CD4-positive, alpha-beta T cell treated with Interleukin-4 for 4 hours (primary cell): Measurements from ENCODE around the gene HEATR5B.
"Not testable (repeated sequence)": the region's sequence is repeated elsewhere in the genome, so short reads cannot be mapped to it uniquely, and the experiment has no call there.

Source experiments
- DNase-seq: peaks from one replicate; pipeline ENCODE4 v3.0.0-alpha.2; 2020

HEATR5B gene

DNA sequence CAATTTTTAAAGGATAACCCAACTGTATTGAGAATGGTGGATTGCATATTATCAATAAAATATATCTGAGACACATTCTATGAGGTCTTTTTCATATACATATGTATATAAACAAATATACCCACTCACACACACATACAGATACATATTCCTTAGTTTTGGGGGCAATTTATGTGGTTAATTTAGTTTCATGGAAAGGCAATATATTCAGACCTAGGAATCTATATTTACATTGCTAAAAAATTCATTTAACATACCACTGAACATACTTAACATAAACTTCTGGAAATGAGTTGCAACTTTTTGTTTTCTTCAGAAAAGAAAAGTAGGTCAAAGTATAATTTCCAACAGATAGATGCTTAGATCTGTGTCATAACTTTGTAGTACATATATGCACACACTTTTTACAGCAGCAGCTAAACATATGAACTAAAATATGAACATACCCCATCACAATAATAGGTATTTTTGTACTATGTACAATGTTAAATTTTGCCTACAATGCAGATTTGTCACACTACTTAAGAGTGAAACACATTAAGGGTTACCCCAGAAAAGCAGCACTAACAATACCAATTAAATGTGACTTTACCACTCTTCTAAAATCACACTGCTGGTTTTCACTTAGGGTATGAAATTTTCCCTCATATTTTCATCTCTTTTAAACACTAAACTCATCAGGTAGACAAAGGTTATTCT lies 23.0 kb downstream of the HEATR5B start:
- DNase-seq = no peak

DNA sequence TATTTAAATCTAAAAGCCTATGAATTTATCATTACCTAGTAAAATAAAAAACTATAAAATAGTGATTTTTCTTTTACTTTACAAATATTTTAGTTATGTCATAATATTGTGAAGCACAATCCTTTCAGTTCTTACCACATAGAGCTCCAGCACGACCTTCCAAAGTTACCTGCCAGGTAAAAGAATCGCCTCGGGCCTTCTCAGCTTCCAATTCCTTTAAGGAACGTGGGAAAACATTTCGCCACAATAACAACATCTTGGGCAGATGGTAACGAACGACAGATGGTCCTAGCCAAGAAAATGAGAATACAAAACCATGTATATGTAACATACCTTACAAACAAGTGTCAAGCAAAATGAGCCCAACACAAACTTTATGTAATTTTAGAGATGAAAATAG lies 23.7 kb downstream of the HEATR5B start:
- no peak for DNase-seq

DNA sequence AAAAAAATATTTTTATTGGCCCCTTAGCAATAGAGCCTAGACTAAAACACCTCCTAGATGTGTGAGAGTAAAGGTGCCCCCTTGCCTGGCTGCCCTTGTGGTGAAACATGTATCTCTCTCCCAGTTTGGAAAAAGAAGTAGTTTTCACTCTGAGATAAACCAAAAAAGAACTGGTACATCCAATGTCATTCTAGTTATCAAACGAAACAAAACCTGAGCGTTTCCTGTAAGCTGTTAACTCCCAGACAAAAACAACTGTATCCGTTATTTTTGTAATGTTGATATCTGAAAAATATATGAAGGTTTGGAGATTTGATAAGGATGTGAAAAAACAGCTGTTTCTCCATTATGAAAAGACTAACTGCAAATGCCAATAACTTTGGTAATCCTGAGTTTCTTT lies 24.3 kb downstream of the HEATR5B start:
- no peak for DNase-seq

DNA sequence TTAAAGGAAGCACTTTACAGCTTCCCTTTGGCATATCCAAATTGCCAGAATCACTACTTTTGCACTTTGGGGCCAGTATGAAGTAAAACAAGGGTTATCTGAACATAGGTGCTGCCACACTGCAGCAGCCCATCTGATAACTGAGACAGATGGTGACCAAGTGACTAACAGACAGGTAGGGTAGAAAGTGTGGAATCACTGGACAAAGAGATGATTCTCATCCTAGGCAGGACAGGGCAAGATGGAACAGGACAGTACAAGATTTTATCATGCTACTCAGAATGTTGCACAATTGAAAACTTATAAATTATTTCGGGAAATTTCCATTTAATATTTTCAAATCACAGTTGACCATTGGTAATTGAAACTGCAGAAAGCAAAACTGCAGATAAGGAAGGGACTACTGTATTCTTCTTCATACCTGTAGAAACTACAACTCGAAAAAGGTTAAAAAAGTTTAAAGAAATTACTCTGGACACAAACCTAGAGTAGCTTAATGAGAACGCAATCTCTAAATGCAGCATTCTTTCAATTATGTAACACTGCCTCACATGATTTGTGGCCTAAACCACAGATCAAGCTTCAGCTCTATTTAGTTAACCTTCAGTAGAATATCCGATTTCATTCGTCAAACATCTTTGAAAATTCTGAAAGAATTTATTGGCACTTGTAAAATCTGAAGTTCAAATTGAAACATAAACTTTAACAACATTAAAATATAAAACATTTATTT lies 31.4 kb downstream of the HEATR5B start:
- no peak for DNase-seq

DNA sequence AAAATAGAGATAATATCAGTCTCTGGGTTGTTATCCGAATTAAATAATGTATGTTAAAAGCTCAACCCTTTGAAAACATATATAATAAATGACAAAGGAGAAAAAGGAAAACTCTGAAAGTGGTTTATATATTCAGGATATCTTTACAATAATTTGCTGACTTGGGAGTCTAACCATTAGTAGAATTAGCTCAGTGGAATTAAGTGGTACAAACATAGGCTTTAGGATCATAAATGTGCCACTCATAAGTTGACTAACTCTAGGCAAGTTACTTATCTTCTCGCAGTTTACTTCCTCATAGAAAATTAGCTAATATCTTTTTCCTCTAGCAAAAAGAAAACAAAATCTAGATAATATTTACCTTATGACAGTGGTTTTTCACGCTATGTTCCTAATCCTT lies 44.6 kb downstream of the HEATR5B start:
- no peak for DNase-seq

DNA sequence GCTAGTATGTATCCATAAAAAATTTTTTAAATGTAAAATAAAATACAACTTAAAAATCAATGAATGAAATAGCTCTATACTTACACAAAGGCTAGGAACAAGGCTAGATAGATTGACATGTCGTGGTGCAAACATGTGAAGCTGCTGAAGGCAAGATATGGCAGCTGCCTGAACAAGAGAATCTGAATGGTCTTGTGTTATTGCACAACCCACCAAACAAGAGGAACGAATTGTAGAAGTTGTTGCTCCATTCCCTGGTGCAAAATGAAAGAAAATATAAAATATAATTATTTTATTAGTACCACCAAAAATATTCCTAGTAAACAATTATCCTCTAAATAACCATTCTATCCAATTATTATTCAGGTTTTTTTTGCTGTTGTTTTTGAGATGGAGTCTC lies 46.4 kb downstream of the HEATR5B start:
- no peak for DNase-seq

DNA sequence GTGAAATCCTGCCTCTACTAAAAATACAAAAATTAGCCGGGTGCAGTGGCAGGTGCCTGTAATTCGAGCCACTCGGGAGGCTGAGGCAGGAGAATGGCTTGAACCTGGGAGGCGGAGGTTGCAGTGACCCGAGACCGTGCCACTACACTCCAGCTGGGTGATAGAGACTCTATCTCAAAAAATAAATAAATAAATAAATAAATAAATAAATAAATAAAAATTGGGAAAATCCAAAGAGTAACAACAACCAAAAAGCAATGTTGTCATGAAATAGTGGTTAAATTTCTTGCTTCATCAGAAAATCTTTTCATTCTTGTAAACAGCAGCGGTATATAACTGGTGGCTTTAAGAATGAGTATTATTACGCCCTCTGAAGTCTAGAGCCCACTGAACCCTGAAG lies 54.4 kb downstream of the HEATR5B start:
- DNase-seq = no peak

DNA sequence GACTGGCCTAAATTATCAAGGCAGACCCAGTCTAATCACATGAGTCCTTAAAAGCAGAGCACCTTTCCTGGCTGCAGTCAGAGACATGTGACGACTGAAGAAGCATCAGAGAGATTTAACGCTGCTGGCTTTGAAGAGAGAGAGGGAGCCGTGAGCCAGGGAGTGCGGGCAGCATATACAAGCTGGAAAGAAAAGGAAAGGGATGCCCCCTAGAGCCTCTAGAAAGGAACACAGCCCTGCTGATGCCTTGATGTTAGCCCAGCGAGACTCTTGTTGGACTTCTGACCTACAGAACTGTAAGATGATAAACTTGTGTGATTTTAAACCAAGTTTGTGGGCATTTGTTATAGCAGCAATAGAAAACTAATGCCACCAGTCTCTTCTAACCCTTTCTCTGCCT lies 58.1 kb downstream of the HEATR5B start:
- no peak for DNase-seq

DNA sequence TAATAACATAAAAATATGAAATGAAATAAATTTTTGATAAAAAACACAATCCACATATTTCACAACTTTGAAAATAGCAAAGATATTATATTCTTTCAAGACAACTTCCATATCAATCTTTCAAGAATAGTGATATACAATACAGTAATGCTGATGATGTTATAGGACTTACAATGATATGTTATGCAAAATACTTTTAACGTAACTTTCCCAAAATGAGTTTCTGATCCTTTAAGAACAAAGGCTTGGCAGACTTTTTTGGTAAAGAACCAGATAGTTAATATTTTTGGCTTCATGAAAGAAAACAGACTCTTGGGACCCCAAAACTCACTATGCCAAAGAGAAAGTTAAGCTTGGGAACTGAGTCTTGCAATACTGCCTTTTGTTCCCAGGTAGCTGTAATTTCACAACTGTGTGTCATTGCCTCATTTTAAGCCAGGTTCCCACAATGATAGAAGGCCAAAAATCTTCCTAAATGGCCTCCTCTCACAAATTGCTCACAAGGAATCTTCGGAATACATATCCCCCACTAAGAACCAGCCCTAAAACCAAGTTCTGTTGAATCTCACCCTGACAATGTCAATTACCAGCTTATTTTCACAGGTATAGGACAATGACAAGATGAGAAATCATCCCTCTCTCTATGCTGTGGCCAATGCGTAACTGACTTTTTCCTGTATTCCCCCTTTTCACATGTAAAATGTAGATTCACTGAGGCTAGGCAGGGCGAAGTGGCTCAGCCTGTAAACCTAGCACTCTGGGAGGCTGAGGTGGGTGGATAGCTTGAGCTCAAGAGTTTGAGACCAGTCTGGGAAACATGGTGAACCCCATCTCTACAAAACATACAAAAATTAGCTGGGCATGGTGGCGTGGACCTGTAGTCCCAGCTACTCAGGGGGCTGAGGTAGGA lies 63.0 kb downstream of the HEATR5B start:
- DNase-seq = no peak

DNA sequence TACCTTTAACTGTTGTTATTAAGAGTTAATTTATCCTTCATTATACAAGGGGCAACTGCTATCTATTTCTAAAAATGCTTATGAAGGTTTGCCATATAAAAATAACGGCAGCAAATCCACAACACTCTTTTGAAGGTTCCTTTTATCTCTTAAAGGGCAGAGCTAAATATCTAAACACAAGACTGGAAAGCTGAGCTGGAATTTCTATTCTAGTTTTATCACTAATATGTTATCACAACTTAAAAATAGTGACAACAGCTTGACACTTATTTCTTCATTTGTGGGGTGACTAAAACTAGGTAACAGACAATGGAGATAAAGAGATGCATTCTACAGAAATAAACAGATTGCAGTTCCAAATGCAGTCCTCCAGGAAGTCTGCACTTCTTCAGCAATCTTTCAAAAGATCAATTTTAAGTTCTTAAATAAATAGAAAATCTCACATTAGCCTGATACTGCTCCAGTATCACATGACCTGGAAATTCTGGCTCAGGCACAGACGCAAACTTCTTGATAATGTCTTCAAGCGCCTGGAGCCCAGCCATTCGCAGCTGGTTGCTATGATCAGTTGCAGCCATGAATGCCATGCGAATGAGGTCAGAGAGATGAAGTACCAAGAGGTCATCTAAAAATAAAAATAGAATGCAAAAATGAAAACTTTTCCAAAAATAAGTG lies 63.8 kb downstream of the HEATR5B start:
- no peak for DNase-seq

DNA sequence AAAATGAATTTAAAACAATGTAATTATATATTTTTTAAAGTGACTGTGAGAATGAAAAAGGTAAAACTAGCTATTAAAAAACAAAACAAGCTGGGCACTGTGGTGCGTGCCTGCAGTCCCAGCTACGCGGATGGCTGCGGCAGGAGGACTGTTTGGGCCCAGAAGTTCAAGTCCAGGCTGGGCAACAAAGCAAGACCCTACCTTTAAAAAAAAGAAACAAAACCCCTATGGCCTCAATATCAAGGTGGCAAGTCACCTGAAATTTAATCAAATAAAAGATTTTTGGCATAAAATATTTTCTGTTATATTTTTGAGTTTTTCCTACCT lies 70.9 kb downstream of the HEATR5B start:
- no peak for DNase-seq

DNA sequence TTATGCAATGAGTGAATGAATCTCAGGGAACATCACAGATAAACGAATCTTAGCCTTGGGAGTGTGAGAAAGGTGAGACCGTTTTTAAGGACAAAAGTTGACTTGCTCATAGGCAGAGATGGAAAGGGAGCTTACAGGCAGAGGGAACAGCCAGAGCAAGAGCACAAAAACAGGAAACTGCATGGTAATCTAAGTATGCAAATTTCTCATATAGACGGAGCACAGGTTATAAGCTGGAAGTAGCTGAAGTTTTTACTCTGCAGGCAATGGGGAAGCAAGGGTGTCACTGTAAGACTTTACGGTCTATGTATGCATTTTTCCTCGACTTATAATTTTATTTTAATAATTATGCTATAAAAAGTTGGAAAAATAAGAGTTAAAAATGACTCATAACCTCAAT lies 73.0 kb downstream of the HEATR5B start:
- DNase-seq = peak; percentile 8

DNA sequence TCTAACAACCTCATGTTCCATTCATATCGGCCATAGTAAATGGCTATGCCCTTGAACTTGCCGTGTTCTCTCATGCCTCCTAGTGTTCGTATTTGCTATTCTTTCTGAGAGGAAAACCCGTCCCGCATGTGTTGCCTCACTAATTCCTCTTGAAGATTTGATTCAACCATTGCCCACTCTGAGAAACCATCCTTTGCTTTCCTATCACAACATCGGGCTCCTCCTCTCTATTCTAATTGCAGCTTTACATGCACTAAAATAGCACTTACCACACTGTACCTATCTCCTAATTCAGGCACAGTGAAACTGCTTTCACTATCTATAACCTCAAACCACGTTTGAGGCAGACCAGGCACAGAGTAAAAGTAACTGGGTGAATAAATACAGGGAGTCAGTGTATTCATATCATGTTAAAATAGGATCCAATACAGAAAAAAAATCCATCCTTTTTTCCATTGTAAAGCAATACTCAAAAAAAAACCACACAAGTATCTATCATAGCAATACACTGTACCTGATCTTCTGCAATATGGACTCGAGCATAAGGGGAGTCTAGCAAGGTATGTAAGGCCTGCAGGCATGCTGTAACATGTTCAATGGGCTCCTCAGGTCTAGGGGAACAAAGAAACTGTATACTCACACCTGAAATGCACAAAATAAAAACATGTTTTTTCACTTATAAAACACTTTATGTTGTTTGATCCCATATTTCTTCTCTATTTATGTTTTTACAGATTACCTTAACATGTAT lies 78.9 kb downstream of the HEATR5B start:
- DNase-seq = peak; percentile 26

DNA sequence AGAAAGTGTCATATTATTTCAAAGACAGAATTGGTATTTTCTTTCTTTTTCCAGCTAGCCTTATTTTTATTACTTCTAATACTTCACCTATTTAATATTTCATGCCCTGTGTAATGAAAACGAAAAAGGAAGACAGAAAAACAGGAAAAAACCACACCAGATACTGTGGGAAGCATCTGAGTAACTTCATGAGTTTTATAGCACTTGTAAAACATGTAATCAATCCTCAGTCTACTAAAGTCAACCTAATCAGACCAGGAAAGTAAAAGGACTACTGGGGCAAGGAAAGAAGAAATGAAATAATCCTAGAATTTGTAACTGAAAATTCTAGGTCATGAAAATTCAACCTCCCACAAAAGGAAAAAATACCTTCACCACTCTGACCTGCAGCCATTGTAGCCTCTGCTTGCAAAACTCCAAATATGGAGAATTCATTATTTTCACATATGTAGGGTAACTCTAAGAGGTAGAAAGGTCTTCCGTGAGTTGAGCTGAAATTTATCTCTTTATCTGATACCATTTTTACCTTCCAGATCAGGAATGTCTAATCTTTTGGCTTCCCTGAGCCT lies 83.1 kb downstream of the HEATR5B start:
- no peak for DNase-seq

DNA sequence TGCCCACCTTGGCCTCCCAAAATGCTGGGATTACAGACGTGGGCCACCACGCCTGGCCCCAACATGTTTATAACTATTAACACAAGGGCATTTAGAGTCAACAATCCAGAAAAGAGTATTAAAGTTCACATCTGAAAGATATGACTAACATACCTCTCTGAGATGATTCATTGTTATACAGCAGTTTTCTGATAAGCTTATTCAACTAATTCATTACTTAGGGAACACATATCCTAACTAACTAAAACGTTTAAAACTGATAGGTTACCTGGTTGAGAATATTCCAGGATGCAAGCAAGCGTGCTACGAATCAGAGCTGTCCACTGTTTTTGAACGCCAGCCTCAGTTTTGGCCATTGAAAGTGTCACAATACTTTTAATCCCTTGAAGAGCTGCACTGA lies 83.9 kb downstream of the HEATR5B start:
- no peak for DNase-seq

DNA sequence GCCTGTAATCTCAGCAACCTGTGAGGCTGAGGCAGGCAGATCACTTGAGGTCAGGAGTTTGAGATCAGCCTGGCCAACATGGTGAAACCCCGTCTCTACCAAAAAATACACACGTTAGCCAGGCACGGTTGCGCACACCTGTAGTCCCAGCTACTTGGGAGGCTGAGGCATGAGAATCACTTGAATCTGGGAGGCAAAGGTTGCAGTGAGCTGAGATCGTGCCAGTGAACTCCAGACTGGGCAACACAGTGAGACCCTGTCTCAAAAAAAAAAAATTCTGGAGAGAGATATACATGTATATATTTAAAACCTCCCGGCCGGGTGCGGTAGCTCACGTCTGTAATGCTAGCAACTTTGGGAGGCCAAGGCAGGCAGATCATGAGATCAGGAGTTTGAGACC lies 84.8 kb downstream of the HEATR5B start:
- DNase-seq = not testable (repeated sequence)

DNA sequence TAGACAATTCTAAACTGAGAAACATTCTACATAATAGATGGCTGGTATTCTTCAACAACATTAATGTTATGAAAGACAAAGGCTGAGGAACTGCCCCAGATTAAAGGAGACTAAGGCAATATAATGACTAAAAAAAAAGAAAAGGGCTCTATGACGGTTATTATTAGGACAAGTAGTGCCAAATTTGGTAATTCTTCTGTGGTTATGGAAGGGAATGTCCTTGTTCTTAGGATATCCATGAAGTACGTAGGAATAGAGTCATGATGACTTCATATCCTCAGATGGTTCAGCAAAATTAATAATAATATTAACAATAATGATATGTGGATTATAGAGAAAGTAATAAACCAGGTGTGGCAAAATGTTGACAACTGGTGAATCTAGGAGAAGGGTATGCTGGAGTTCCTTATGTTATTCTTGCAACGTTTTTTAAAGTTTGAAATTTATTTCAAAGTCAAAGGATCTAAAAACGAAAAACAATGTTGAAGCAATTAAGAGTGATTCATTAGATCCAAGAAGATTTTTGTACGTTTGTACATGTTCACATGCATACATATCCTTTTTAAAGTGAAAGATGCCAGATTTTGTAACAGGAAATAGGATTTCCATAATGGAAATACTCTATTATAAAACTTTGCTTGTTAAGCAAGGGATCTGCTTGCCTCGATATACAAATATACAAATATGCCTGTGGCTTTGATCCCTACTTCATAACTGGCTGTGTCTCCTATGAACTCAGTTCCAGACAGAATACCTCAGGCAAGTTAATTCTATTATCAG lies 90.1 kb downstream of the HEATR5B start:
- no peak for DNase-seq

DNA sequence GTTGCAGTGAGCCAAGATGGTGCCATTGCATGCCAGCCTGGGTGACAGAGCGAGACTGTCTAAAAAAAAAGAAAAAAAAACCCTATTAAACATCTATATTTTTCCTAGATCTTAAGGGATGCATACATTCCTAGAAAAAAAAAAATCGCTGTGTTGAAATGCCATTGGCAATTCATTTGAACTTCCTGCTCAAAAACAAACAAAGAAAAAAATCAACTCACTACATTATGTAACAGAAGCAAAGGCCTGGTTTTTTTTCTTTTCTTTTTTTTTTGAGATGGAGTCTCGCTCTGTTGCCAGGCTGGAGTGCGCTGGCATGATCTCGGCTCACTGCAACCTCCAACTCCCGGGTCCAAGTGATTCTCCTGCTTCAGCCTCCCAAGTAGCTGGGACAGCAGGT lies 96.2 kb downstream of the HEATR5B start:
- DNase-seq = no peak

DNA sequence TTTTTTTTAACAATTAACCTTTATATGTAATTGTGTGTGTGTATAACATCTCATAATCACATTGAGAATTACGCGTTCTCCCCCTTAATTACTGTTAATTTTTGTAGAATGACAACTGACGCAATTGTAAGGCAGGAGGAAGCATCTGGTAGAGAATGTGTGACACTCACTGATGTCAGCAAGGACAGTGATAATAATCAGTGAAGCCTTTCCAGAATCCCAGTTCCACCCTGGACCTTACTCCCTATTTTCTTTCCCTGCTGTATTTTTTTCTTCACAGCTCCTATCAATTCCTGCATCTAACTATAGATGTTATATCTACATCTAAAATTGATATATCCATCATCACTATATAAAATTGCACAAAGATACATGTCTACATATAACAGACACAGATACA lies 101.7 kb downstream of the HEATR5B start:
- no peak for DNase-seq

DNA sequence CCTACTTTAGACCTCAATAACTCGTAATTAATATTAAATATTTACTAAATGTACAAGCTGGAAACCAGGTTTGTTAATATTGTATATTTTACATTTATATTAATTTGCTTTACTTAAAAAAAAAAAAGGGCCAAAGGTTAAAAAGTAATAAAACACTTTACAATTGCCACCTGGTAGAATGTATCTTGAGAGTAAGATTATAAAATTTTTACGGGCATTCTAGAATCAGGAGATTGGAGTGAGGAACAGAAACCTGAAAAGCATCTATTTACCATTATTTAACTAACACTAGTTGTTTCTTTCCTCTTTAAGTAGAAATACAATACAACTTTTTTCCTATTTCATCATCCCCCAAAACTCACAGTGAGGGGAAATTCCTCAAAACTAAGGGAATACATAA lies 102.3 kb downstream of the HEATR5B start:
- DNase-seq = no peak

DNA sequence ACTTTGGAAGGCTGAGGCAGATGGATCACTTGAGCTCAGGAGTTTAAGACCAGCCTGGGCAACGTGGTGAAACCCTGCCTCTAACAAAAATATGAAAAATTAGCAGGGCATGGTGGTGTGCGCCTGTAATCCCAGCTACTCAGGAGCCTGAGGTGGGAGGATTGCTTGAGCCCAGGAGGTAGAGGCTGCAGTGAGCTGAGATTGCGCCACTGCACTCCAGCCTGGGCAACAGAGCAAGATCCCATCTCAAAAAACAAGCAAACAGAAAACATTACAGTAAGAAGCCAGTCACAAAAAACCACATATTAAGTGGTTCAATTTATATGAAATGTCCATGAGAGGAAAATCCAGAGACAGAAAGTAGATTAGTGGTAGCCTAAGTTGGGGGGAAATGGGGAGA lies 105.2 kb downstream of the HEATR5B start:
- DNase-seq = not testable (repeated sequence)
